Fibroblast of lung (primary cell): Measurements from ENCODE around the gene THAP5. TPM values are rescaled to one million over a fixed set of nuclear protein-coding genes. Genes with fewer than 3 reads are reported as not detected.

ENCODE experiments used
- DNase-seq, 2 donors: peaks; one replicate each; pipeline versions ENCODE4 v3.0.0 to v3.0.0-alpha.2; 2010; ENCODE audit warnings: low read depth in 2 of 2
- H2AFZ ChIP-seq: 2 replicates; pipeline ENCODE4 v1.5.1; 2012; ENCODE audit warnings: low read length, control low read depth, inconsistent platforms
- H3K27ac ChIP-seq: 2 replicates; pipeline ENCODE4 v1.5.1; 2011; ENCODE audit warnings: low read length, control low read depth; ENCODE audit not compliant: insufficient read depth
- H3K27me3 ChIP-seq: 2 replicates; pipeline ENCODE4 v1.5.1; 2011; ENCODE audit warnings: mild to moderate bottlenecking, low read length; ENCODE audit not compliant: control insufficient read depth, insufficient read depth
- H3K36me3 ChIP-seq: 2 replicates; pipeline ENCODE4 v1.5.1; 2011; ENCODE audit warnings: low read length; ENCODE audit not compliant: control insufficient read depth, insufficient read depth
- H3K4me1 ChIP-seq: 2 replicates; pipeline ENCODE4 v1.5.1; 2011; ENCODE audit warnings: low read length; ENCODE audit not compliant: control insufficient read depth, insufficient read depth; ENCODE audit errors: extremely low read depth
- H3K4me2 ChIP-seq: 2 replicates; pipeline ENCODE4 v1.5.1; 2011; ENCODE audit warnings: low read length, control low read depth; ENCODE audit not compliant: insufficient read depth; ENCODE audit errors: extremely low read depth
- H3K4me3 ChIP-seq, 4 experiments: fragments of 200-600 bp in 1 of 4; sonication (generic) in 1 of 4; replicated peaks in 1 of 4; 2 replicates each; pipeline ENCODE4 v1.5.1; 2011 to 2016; ENCODE audit warnings: low read length in 4 of 4, low read depth in 3 of 4, mild to moderate bottlenecking in 3 of 4, control low read depth in 2 of 4, inconsistent platforms in 1 of 4, mixed read lengths in 1 of 4; ENCODE audit not compliant: insufficient read depth in 1 of 4; ENCODE audit errors: control extremely low read depth in 1 of 4
- H3K79me2 ChIP-seq: 2 replicates; pipeline ENCODE4 v1.5.1; 2012; ENCODE audit warnings: mild to moderate bottlenecking, low read length, inconsistent platforms; ENCODE audit not compliant: control insufficient read depth, insufficient read depth
- H3K9ac ChIP-seq: 2 replicates; pipeline ENCODE4 v1.5.1; 2011; ENCODE audit warnings: mild to moderate bottlenecking, low read length, control low read depth; ENCODE audit not compliant: insufficient read depth
- H3K9me3 ChIP-seq: 2 replicates; pipeline ENCODE4 v1.5.1; 2012; ENCODE audit warnings: low read depth, low read length; ENCODE audit not compliant: control insufficient read depth, insufficient read depth
- H4K20me1 ChIP-seq: 2 replicates; pipeline ENCODE4 v1.5.1; 2011; ENCODE audit warnings: low read length; ENCODE audit not compliant: control insufficient read depth, insufficient read depth; ENCODE audit errors: extremely low read depth
- CTCF ChIP-seq, 2 donors: IDR thresholded peaks in 1 of 2; conservative IDR thresholded peaks in 1 of 2; 1 replicate in 1 of 2; 2 replicates in 1 of 2; pipeline ENCODE4 v1.5.1; 2011 to 2012; ENCODE audit warnings: low read length in 2 of 2, control low read depth in 1 of 2, inconsistent platforms in 1 of 2, low read depth in 1 of 2, mild to moderate bottlenecking in 1 of 2
- EZH2 ChIP-seq: IDR thresholded peaks from 2 replicates; pipeline ENCODE4 v1.5.1; 2012; ENCODE audit warnings: low read length, control low read depth, mild to moderate bottlenecking; ENCODE audit errors: missing control alignments
- polyA plus RNA-seq, 2 donors: library from polyadenylated mRNA; depleted of rRNA in 1 of 2; stranded (reverse) in 1 of 2; unstranded in 1 of 2; fragments of >200 nt; gene quantifications; 2 replicates each; pipeline ENCODE4 v1.2.1, GENCODE V29; 2011 to 2012; ENCODE audit warnings: missing spikeins in 1 of 2
- total RNA-seq: library from RNA; depleted of rRNA; stranded (reverse); fragments of >200 nt; gene quantifications from 2 replicates; pipeline ENCODE4 v1.2.1, GENCODE V29; 2014

The THAP5 gene
- total and polyA plus RNA-seq, 2 donors (not counting 1 experiment from before 2014, with no cell fraction given) = 18.4 to 24.1 TPM

- DNase-seq = no peak
- H3K4me2 ChIP-seq = no peak overlapping the region
- no peaks in the 10 kb centered on the region for H4K20me1 ChIP-seq
- no peaks in the 10 kb centered on the region for H3K9me3 ChIP-seq
- no peak overlapping the region for H3K9ac ChIP-seq
- no peaks in the 10 kb centered on the region for H3K4me1 ChIP-seq
- no peak overlapping the region for H2AFZ ChIP-seq
- no peak overlapping the region for H3K4me3 ChIP-seq
- H3K27me3 ChIP-seq = no peaks in the 10 kb centered on the region
- no peaks in the 10 kb centered on the region for H3K36me3 ChIP-seq
- no peak for TF ChIP-seq CTCF (conservative IDR thresholded peaks at IDR 0.05 in 1 of 2, IDR thresholded peaks at IDR 0.05 in 1 of 2; ENCODE audit: low read depth in 1 of 2, low read length in 2 of 2)
- TF ChIP-seq EZH2 = no peak
- no peaks in the 10 kb centered on the region for H3K79me2 ChIP-seq
- no peak overlapping the region for H3K27ac ChIP-seq
Observed at GRCh38 chr7:108535257-108535656, 34.2 kb downstream of the THAP5 start.

DNA sequence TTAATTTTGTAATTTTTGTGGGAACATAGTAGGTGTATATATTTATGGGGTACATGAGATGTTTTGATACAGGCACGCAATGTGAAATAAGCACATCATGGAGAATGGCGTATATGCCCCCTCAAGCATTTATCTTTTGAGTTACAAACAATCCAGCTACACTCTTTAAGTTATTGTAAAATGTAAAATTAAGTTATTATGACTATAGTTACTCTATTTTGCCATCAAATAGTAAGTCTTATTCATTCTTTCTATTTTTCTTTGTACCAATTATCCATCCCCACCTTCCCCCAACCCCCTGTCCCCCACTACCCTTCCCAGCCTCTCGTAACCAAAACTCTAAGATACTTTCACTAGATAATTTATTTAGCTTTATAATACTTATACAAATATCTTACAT is 35.8 kb downstream of the THAP5 start:
- Histone ChIP-seq H3K9ac (no peak overlapping the region), H4K20me1 (no peaks in the 10 kb centered on the region), H3K4me1 (no peaks in the 10 kb centered on the region), H3K4me2 (no peak overlapping the region), H3K27ac (no peak overlapping the region), H3K79me2 (no peaks in the 10 kb centered on the region), H3K4me3 (no peak overlapping the region), H3K27me3 (no peaks in the 10 kb centered on the region), H2AFZ (no peak overlapping the region), H3K36me3 (no peaks in the 10 kb centered on the region), H3K9me3 (no peaks in the 10 kb centered on the region)
- TF ChIP-seq CTCF (conservative IDR thresholded peaks at IDR 0.05 in 1 of 2, IDR thresholded peaks at IDR 0.05 in 1 of 2; ENCODE audit: low read depth in 1 of 2, low read length in 2 of 2) (no peak), EZH2 (no peak)
- no peak for DNase-seq

GRCh38 chr7:108529341-108529740 is 40.2 kb downstream of the THAP5 start:
- H3K9me3 ChIP-seq = no peaks in the 10 kb centered on the region
- H3K4me2 ChIP-seq = no peak overlapping the region
- H3K4me1 ChIP-seq = peaks cover 4% of the 10 kb centered on the region
- no peaks in the 10 kb centered on the region for H3K27me3 ChIP-seq
- no peak for TF ChIP-seq EZH2
- no peak for TF ChIP-seq CTCF (conservative IDR thresholded peaks at IDR 0.05 in 1 of 2, IDR thresholded peaks at IDR 0.05 in 1 of 2; ENCODE audit: low read depth in 1 of 2, low read length in 2 of 2)
- H2AFZ ChIP-seq = no peak overlapping the region
- H3K9ac ChIP-seq = no peak overlapping the region
- DNase-seq = no peak
- H4K20me1 ChIP-seq = no peaks in the 10 kb centered on the region
- H3K4me3 ChIP-seq = no peak overlapping the region
- no peaks in the 10 kb centered on the region for H3K36me3 ChIP-seq
- no peak overlapping the region for H3K27ac ChIP-seq
- peaks cover 7% of the 10 kb centered on the region for H3K79me2 ChIP-seq
